Kidney tubule cell (primary cell): ENCODE measurements around the gene NXPH3.
"Not testable (repeated sequence)": the region's sequence is repeated elsewhere in the genome, so short reads cannot be mapped to it uniquely, and the experiment has no call there.

Experiments used
- DNase-seq: peaks from one replicate; pipeline ENCODE4 v3.0.0-alpha.2; 2018; ENCODE audit warnings: low spot score

NXPH3 gene

DNA sequence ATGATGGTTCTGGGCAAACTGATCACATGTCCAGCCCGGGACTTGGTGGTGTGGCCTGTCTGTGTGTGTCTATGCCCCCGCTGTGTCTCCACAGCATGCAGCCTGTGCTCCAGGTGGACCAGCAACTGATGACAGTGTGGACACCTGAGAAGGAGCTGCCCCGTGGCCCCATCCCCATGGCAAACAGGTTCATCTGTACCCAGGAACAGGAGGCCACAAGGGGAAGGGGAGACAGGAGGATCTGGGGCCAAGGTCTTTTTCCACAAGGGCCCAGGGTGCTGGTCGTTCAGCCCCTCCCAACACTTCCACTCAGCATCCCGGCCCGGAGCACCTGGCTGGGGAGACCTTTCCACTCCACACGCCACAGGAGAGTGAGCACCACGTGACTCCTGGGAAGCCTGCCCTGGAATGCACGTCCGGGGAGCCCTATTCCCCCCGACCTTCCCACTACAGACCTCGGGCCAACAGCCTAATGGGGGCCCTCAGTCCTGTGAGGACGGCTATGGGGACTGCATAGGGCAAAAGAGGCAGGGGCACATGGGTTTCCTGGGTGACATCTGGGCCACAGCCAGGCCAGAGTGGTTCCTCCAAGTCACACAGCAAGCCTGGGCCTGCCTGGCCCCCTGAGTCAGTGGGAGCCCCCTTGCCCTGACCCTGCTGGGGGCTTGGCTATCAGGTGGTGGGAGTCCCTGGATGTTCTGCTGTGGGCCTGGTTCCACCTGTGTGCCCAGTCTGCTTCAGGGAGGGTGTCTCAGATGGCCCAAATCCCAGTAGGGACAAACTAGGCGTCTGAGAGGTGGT lies 20.8 kb upstream of the NXPH3 start:
- DNase-seq = no peak

GRCh38 chr17:49555495-49556222 lies 20.0 kb upstream of the NXPH3 start:
- peak; percentile 29 for DNase-seq

DNA sequence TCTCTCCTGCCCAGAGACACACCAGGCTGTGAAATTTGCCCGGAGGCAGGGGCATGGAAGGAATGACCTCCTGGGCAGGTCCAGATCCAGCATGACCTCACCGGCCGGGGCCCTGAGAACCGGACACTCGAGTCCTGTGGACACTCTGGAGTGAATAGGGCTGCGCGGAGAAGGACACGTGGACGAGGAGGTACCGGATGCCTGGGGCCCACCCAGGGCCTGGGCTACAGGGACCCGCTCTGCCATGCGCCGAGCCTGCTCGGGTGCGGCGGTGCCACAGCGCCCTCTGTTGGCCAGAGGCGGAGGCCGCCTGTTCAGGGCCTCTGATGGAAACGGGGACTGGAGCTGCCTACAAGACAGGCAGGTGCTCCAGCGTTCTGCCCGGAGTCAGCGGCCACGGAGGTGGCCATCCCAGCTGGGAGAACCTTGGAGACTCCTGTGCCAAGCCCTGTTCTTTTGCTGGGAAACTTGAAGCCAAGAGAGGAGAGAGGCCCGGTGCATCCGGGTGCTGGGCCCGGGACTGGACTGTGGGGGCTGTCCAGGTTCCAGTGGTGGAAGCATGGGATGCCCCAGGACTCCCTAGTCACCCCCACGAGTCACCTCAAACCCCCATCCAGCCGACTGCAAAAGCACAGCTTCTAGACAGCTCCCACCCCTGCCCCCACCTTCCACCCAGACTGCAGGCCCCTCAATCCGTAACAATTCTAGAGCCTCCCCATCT lies 19.3 kb upstream of the NXPH3 start:
- peak; percentile 74 for DNase-seq

- DNase-seq = peak; percentile 60
Observed at GRCh38 chr17:49557312-49558024, 18.2 kb upstream of the NXPH3 start.

- DNase-seq = no peak
Observed at GRCh38 chr17:49564638-49565037, 11.0 kb upstream of the NXPH3 start.

DNA sequence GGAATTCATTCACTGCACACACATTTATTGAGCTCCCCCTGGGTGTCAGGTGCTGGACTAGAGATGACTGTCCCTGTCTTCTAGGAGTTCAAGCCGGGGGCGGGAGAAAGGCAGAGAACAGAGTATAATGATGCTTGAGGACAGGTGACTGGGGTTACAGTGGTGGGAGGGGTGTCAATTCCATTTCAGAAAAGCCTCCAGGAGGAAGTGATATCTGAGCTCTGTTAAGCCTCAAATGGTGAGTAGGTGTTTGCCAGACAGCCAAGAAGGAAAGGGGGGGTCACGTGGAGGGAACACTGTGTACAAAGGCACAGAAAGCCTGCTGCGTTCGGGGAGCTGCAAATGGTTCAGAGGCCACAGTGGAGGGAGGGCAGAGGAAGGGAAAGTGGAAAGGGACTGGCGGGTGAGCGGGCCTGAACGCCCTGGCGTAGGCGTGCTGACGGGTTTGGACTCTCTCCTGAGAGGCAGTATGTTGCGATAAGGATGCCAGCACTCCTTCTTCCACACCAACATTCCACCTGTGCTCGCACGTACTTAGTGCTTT lies 9.7 kb upstream of the NXPH3 start:
- peak; percentile 16 for DNase-seq

- DNase-seq = no peak
Observed at GRCh38 chr17:49566668-49567071, 9.0 kb upstream of the NXPH3 start.

DNA sequence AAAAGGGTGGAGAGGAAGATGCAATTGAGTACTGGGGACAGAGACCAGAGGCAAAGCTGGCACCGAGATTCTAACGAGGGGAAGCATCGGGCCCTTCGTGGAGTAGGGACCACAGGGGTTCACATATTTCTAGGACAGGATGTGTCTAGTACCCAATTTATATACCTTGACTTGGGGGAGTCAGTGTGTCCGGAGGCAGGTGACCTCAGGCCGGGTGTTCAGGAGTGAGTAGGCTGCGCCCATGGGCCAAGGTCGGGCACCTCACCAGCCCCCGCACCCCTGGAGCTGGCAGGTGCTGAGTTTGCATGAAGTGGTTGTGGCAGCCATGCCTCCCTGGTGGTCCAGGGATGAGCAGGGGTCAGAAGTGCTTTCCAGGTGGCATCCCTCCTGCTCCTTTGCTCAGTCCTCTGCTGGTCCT lies 8.6 kb upstream of the NXPH3 start:
- DNase-seq = no peak

DNA sequence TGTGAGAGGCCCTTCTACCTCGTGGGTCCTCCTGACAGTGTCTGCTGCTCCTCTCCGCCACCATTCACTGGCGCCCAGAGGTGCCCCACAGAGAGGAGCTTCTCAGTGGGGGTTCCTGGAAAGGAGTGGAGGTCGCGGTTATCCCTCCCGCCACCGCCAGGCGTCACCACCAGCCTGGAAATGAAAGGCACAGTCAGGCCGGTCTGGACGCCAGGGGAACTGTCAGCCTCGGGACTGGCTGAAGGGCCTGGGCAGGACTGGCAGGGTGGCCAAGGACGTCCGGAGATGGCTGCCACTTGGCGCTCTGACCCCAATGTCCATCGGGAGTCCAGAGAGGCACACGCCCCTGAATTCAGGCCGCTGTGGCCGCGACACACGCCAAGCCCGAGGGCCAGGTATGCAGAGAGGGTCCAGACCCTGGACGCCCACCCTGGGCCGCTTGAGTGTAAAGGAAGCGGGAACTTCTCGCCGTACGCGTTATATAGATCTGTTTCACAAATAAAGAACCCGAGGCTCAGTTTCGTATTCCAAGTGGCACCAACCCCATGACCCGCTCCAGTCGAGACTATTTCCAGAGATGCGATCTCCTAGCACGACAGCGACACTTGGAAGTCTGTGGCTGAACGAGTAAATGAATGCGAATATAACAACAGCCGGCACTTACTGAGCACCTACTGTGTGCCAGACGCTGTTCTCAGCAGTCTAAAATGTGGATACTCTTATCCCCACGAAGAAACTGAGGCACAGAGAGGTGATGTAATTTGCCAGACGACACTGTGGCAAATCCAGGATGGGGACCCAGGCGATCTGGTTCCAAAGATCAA lies 7.6 kb upstream of the NXPH3 start:
- peak; percentile 81 for DNase-seq

GRCh38 chr17:49568695-49569047 lies 7.0 kb upstream of the NXPH3 start:
- DNase-seq = not testable (repeated sequence)

- DNase-seq = no peak
Observed at GRCh38 chr17:49570540-49571242, 5.0 kb upstream of the NXPH3 start.

- DNase-seq = no peak
Observed at GRCh38 chr17:49571283-49571682, 4.4 kb upstream of the NXPH3 start.

DNA sequence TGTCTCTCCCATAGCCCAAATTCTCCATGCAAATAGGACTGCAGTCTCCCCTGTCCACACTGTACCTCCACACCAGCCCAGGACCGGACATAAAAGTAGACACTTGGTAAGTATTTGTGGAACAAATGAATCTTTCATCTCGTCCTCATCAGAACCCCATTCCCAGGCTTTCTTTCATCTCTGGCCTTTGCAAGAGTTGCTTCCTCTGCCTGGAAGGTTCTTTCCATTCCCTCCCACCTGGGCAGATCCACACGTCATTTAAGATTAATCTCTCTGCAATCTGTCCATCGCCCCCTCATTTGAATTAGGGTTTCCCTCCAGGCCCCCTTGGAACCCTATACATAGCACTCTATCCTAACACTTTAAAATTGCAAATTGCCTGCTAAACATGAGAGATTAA lies 3.9 kb upstream of the NXPH3 start:
- no peak for DNase-seq

DNA sequence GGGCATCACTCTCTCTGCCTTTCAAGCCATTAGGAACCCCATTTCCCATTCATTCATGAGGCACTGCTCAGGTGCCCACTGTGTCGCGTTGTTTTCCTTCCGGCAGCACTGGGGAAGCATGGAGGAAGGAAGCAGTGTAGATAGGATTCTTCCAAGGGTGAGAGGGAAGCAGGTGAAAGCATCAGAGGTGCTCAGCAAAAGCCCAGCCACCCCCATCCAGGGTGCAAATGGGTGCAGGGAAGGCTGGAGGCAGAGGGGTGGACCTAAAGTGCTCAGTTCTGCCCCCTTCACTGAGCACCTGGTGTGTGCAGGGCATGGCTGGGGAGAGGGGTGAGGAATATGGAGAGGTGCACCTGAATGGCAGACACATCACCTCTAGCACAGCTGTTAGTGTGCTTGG lies 3.4 kb upstream of the NXPH3 start:
- no peak for DNase-seq

DNA sequence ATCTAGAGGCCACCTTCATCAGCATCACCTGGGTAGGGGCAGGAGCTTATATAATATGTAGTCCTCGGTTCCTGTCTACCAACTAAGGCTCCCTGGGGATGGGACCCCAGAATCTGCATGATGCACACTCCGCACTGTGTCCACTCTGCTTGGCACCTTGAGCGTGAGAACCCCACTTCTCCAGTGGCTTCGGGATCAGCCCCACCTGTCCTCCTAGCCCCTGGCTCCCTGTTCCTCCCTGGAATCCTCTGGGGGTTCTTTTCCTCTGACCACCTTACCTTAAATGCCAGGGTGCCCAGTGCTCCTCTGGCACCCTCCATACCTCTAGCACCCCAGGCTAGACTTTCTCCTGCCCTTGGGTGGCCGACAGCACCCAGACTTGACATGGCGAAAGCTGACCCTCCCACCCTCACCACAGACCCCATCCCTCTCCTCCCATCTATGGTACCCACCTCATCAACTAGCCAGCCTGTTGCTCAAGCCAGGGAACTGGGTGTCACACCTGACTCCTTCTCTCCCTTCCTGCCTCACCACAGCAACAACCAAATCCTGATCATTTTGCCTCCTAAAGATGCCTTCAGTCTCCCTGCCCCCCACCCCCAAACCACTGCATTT lies 2.8 kb upstream of the NXPH3 start:
- DNase-seq = no peak

GRCh38 chr17:49573510-49574322 lies 2.0 kb upstream of the NXPH3 start:
- no peak for DNase-seq

- no peak for DNase-seq
Observed at GRCh38 chr17:49574323-49574781, 1.3 kb upstream of the NXPH3 start.

DNA sequence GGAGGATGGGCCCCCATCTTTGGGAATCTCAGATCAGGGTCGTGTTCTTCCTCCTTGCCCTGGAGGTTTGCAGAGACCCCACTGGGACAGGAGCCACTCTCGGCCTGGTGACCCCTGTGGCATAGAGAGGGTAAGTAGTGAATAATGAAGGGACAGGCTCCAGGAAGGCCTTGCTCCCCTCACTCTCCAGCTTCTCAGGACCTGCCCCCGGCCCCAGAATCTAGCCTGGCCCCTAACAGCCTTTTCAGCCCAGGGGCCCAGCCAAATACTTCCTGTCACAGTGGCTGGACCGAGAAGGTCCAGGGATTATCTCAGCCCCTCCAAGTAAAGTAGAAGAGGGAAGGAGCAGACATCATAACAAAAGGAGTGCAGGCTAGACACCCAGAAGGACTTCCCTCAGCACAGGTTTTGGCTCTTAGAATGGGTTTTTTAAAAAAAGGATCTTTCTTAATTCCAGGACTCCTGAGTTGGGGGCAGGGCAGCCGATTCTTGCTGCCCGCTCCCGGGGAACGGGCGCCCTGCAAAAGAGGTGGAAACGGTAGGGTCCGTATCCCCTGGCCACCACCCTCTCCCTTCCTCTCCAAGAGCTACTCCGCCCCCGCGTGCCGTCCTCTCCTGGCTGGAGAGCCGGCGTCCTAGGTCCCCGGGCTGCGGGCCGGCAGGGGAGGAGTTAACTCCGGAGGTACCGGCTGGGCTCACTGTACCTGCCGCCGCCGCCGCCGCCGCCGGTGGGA lies 559 bp upstream of the NXPH3 start:
- DNase-seq = no peak
